Ishikawa (cell line): ENCODE results near the gene KRTAP10-10.

Experiments used
- CEBPB ChIP-seq: IDR thresholded peaks from 2 replicates; pipeline ENCODE4 v1.6.1; 2012
- EGR1 ChIP-seq: IDR thresholded peaks from 2 replicates; pipeline ENCODE4 v1.6.1; 2012
- EP300 ChIP-seq: IDR thresholded peaks from 2 replicates; pipeline ENCODE4 v1.6.1; 2012; ENCODE audit warnings: borderline replicate concordance
- FOXM1 ChIP-seq: IDR thresholded peaks from 2 replicates; pipeline ENCODE4 v1.6.1; 2012; ENCODE audit warnings: low read depth, borderline replicate concordance
- RAD21 ChIP-seq: IDR thresholded peaks from 2 replicates; pipeline ENCODE4 v1.6.1; 2012; ENCODE audit warnings: low read depth
- TF ChIP-seq, protein P1 (sequence below): IDR thresholded peaks from 2 replicates; pipeline ENCODE4 v1.6.1; 2012; ENCODE audit warnings: low read depth, mild to moderate bottlenecking

DNA sequence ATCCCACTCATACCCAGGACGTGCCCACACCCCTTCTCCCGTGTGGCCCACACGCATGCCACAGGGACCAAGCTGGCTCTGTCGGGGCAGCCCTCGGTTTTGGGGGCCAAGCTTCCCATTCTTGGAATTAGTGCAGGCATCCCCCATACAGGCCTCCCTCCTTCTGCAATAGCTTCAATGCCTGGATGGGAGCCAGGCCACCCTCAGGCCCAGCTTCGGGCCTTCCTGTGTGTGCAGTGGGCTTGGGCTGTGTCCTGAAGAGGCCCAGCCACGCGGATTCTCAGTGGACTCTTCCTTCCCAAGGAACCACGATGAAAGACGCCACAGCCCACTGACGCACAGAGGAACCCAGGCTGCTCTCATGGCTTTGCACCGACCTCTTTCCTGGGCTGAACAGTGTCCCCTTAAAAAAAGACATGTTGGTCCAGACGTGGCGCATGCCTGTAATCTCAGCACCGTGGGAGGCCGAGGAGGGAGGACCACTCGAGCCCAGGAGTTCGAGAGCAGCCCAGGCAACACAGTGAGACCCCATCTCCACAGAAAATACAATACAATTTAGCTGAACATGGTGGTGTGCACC, 12.5 kb downstream of the KRTAP10-10 start:
- TF ChIP-seq EGR1 (no peak), CEBPB (no peak), EP300 (no peak), FOXM1 (no peak), RAD21 (no peak)
- TF ChIP-seq, protein P1, sequence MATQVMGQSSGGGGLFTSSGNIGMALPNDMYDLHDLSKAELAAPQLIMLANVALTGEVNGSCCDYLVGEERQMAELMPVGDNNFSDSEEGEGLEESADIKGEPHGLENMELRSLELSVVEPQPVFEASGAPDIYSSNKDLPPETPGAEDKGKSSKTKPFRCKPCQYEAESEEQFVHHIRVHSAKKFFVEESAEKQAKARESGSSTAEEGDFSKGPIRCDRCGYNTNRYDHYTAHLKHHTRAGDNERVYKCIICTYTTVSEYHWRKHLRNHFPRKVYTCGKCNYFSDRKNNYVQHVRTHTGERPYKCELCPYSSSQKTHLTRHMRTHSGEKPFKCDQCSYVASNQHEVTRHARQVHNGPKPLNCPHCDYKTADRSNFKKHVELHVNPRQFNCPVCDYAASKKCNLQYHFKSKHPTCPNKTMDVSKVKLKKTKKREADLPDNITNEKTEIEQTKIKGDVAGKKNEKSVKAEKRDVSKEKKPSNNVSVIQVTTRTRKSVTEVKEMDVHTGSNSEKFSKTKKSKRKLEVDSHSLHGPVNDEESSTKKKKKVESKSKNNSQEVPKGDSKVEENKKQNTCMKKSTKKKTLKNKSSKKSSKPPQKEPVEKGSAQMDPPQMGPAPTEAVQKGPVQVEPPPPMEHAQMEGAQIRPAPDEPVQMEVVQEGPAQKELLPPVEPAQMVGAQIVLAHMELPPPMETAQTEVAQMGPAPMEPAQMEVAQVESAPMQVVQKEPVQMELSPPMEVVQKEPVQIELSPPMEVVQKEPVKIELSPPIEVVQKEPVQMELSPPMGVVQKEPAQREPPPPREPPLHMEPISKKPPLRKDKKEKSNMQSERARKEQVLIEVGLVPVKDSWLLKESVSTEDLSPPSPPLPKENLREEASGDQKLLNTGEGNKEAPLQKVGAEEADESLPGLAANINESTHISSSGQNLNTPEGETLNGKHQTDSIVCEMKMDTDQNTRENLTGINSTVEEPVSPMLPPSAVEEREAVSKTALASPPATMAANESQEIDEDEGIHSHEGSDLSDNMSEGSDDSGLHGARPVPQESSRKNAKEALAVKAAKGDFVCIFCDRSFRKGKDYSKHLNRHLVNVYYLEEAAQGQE = no peak
